ENCODE data around the gene SKI.
"Not testable (repeated sequence)": the region's sequence is repeated elsewhere in the genome, so short reads cannot be mapped to it uniquely, and the experiment has no call there.

The SKI gene

DNA sequence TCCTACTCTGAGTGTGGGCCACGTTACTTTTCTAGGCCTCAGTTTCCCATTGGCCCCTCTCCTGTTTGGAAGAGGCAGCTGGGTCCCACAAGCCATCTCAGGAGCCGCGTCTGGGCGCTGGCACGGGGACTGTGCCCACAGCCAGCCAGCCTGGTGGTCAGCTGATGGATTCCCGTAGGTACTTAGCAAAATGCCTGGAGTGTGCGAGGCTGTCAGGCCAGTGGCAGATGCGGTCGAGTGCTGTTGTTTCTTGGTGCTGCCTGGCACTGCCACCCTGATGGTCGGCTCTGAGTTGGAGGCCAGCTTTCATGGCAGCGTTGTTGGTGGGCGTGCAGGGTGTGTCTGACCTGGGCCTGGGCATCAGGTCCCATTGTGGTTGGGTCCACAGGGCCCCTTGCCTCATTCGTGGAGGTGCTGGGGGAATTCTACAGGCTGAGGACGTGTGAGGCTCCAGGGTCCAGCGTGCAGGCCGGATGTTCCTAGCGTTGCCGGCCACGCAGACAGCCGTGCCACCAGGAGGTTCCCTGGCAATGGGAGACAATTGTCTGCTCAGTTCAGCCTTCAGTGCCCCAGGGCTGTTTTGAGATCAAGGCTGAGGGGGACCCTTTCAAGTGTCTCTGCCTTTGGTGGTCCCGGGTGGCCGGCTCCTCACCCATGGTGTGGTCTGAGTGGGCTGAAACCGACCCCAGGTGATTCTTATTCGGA is 20.9 kb downstream of the SKI start:
- no peak for DNase-seq

DNA sequence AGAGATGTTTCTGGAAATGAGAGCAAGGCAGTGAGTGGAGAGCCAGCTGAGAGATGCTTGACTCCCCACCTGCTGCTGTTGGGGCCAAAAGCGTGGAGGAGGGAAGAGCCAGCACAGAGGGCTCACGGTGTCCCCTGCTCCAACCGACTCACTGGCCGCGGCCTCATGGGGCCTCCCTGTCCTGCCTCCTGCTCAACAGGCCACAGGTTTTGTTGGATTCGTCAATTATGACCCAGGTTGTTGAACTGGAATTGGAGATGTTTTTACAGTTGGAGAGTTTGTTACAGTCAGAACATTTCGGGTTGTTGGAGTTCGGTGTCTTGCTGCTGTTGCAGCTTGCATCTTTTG is 21.4 kb downstream of the SKI start:
- no peak for DNase-seq

- no peak for DNase-seq
These were observed 22.7 kb downstream of the SKI start for GRCh38 chr1:2250721-2251281.

- DNase-seq = no peak
These were observed 23.2 kb downstream of the SKI start for GRCh38 chr1:2251363-2251762.

DNA sequence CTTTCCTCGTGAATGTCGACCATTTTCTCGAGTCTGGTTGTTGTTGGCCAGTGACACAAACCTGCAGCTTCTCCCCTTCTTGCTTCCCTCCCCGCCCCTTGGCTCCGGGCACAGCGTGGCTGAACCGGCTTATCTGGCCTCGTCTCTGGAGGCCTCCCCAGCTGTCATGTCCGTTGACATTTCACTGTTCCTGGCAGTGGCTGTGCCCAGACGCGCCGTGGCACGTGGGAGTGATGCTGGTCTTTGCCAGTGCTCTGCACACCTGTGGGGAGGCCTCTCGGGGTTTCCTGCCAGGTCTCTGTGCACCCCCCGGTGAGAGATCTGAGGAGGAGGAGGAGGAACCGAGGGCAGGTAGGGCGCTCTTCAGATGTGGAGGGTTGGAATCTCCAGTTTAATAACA is 23.7 kb downstream of the SKI start:
- DNase-seq = no peak

GRCh38 chr1:2252423-2252822 is 24.3 kb downstream of the SKI start:
- DNase-seq = no peak

- DNase-seq = no peak
These were observed 25.1 kb downstream of the SKI start for GRCh38 chr1:2253036-2253796.

DNA sequence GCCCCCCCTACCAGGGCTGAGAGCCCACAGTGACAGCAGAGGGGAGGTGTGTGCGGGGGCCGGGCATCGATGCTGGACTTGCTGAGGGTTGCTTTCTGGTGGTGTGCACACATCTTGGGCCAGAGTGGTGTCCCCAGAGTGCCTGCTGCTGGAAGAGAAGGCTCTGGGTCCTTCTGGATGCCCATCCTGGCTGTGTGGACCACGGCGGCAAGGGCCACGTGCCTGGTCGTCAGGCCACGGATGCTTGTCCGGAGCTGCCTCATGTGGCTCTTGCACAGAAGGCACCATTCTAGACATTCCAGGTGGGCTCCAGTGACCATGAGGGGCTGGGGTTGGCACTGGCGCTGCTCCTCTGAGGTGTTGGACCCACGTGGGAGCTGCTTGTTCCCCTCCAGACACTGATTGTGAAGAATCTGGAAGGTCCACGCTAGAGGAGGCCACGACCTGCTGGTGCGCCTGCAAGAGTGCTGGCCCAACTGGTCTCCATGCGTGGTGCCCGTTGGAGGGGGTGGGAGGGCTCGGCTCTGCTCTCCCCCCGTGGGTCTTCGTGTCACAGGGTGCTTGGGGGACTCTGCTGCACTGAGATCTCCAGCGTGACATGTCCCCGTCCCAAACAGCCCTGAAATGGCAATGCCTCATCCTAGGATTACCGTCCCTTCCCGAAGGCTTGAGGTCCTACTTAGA is 25.8 kb downstream of the SKI start:
- no peak for DNase-seq

DNA sequence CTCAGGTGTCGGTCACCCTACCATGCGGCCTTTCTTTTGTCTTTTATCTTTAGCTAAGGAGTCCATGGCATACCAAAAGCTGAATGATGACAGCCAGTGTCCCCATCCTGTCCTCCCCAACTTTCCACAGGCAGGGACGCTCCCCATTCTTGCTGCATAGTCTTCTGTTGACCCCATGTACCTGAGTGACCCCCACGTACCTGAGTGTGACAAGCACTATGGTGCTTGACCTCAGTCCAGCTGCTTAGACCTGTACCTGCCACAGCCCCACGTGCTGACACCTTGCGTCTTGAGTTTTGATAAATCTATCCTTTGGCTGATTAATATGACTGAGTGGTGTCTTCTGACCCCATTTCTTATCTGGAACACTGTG is 26.9 kb downstream of the SKI start:
- no peak for DNase-seq

DNA sequence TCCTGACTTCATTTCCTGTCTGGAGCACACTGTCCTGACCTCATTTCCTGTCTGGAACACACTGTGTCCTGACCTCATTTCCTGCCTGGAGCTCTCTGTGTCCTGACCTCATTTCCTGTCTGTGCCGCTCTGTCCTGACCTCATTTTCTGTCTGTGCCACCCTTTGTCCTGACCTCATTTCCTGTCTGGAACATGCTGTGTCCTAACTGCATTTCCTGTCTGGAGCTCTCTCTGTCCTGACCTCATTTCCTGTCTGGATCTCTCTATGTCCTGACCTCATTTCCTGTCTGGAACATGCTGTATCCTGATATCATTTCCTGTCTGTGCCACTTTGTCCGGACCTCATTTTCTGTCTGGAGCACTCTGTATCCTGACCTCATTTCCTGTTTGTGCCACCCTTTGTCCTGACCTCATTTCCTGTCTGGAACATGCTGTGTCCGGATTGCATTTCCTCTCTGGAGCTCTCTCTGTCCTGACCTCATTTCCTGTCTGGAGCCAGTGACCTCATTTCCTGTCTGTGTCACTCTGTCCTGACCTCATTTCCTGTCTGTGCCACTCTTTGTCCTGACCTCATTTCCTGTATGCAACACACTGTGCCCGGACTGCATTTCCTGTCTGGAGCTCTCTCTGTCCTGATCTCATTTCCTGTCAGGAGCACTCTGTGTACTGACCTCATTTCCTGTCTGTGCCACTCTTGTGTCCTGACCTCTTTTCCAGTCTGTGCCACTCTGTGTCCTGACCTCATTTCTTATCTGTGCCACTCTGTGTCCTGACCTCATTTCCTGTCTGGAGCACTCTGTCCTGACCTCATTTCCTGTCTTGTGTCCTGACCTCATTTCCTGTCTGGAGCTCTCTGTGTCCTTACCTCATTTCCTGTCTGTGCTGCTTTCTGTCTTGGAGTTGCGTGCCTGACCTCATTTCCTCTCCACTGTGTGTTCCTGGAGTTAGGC is 27.6 kb downstream of the SKI start:
- DNase-seq = no peak

- DNase-seq = no peak
These were observed 28.5 kb downstream of the SKI start for GRCh38 chr1:2256435-2257244.

GRCh38 chr1:2257245-2257627 is 29.1 kb downstream of the SKI start:
- no peak for DNase-seq

DNA sequence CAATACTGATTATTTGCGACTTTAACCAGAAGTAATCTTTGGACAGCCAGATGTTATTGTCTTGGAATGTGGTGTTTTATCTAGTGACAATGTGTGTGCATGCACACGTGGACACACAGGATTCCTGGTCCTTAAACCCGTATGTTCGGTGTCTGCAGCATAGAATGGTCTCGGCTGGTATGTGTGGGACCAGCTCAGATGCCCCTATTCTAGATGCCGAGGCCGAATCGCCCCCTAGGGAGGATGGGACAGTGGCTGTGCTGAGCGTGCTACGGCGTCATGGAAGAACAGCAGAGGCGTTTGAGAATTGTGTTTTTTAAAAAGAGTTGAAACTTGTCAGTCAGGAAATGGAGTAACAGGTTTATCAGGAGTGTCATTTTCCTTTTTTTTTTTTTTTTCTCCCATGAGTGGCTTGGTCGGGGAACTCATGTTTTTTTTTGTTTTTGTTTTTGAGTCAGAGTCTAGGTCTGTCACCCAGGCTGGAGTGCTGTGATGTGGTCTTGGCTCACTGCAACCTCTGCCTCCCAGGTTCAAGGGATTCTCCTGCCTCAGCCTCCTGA is 30.1 kb downstream of the SKI start:
- no peak for DNase-seq

DNA sequence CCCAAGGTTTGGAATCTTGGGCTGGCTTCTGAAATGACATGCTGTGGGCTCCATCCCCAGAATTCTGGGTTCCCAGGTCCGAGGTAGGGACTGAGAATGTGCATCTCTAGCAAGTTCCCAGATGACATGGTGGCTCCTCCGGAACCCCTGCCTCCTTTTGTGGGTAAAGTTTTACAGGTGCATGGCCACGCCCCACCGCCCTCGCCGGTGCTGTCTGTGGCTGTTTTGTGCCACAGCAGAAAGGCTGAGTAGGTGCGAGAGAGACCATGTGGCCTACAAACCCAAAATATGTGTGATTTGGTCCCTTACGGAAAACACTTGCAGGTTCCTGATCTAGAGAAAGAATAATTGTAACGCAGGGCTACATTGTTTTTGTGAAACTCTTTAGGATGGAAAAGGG is 30.9 kb downstream of the SKI start:
- no peak for DNase-seq

GRCh38 chr1:2259668-2260402 is 31.7 kb downstream of the SKI start:
- no peak for DNase-seq

DNA sequence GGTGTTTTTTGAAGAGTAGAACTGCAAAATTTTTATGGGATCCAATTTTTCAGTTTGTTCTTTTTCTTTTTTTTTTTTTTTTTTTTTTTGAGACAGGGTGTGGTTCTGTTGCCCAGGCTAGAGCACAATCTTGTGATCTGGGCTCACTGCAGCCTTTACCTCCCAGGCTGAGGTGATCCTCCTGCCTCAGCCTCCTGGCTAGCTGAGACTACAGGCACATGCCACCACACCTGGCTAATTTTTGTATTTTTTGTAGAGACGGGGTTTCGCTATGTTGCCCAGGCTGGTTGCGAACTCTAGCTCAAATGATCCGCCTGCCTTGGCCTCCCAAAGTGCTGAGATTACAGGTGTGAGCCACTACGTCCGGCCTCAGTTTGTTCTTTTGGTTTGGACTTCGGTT is 32.4 kb downstream of the SKI start:
- not testable (repeated sequence) for DNase-seq

DNA sequence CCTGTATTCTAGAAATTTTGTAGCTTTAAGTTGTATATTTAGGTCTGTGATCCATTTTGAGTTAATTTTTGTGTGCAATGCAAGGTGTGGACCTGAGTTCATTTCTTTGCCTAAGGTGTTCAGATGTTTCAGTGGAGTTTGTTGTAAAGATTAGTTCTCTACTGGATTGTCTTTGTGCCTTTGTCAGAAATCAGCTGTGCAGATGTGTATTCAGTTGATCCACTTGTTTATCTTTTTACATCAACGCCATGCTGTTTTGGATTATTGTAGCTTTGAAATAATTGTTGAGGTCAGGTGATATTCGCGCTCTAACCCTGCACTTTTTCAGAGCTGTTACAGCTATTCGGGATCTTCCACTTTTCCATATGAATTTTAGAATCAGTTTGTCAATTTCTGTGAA is 32.8 kb downstream of the SKI start:
- no peak for DNase-seq

DNA sequence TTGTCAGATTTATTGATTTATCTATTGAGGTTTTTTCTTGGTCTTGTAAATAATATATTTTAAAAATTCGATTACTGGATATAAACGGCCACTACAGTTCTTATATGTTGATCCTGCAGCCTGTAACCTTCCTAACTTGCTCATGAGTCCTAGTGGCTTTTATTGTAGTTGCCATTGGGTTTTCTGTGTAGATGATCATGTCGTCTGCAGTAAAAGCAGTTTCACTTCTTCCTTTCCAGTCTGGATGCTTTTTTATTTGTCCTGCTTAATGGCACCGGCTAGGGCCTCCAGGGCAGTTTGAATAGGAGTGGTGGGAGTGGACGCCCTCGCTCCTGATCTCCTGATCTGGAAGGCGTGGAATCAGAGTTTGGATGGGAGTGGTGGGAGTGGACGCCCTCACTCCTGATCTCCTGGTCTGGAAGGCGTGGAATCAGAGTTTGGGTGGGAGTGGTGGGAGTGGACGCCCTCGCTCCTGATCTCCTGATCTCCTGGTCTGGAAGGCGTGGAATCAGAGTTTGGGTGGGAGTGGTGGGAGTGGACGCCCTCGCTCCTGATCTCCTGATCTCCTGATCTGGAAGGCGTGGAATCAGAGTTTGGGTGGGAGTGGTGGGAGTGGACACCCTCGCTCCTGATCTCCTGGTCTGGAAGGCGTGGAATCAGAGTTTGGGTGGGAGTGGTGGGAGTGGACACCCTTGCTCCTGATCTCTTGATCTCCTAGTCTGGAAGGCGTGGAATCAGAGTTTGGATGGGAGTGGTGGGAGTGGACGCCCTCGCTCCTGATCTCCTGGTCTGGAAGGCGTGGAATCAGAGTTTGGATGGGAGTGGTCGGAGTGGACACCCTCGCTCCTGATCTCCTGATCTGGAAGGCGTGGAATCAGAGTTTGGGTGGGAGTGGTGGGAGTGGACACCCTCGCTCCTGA is 33.6 kb downstream of the SKI start:
- not testable (repeated sequence) for DNase-seq

DNA sequence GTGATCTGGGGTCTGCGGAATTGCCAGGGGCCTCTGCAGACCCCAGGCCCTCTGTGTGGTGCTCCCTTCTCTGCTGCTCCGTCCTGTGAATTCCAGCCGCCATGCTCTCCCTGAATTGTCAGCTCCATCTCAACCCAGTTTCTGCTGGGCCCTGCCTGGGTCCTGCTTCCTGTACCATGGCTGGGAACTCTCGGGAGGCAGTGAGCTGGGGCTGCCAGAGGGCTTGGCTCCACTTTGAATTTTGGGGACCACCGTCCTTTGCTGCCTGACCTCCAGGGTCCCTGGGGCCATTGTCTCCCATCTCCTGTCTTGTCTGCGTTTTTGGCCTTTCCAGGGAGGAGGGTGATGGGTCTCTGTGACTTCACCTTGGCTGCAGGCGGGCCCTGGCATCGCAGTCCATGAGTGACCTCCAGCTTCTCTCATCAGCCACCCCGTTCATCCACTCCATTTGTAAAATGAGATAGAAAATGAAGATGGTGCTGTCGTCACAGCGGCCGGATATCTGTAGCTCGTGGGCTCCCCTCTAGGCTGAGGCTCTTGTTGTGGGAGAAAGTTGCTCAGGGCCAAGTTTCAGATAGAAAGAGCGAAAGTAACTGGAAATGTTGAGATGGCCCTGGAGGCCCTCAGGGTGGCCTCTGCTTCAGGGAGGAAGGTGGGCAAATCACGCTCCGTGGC is 38.3 kb downstream of the SKI start:
- DNase-seq = no peak
